Upper lobe of left lung (tissue), 6 donors: Measurements from ENCODE around the gene ACAN. TPM values are rescaled to one million over a fixed set of nuclear protein-coding genes. Genes with fewer than 3 reads are reported as not detected.

Experiments
- ATAC-seq, 2 donors: fragments of 200-7000 bp; cut with Tn5 transposase; one replicate each; pipeline ENCODE4 v1.9.1; 2022; ENCODE audit warnings: mild to moderate bottlenecking in 2 of 2, moderate library complexity in 2 of 2; ENCODE audit not compliant: low FRiP score in 2 of 2
- DNase-seq, 2 donors: peaks; one replicate each; pipeline ENCODE4 v3.0.0-alpha.2; 2019 to 2020
- H3K27ac ChIP-seq, 4 donors: fragments of 200-600 bp; sonication (generic); one replicate each; pipeline ENCODE4 v1.5.1; 2016 to 2019
- H3K27me3 ChIP-seq, 4 donors: fragments of 200-600 bp; sonication (generic); one replicate each; pipeline ENCODE4 v1.5.1; 2017 to 2019
- H3K36me3 ChIP-seq, 4 donors: fragments of 200-600 bp; sonication (generic); one replicate each; pipeline ENCODE4 v1.5.1; 2016 to 2019
- H3K4me1 ChIP-seq, 4 donors: fragments of 200-600 bp; sonication (generic); one replicate each; pipeline ENCODE4 v1.5.1; 2018 to 2019
- H3K4me3 ChIP-seq, 4 donors: fragments of 200-600 bp; sonication (generic); one replicate each; pipeline ENCODE4 v1.5.1; 2017 to 2019; ENCODE audit warnings: mild to moderate bottlenecking in 2 of 4, moderate library complexity in 1 of 4
- H3K9me3 ChIP-seq, 4 donors: fragments of 200-600 bp; sonication (generic); one replicate each; pipeline ENCODE4 v1.5.1; 2018 to 2019
- CTCF ChIP-seq, 6 experiments: fragments of 450-650 bp in 4 of 6; fragments of 200-600 bp in 2 of 6; sonication (generic) in 2 of 6; IDR thresholded peaks; one replicate each; pipeline ENCODE4 v1.5.1; 2016 to 2019; ENCODE audit warnings: antibody characterized with exemption in 6 of 6
- EP300 ChIP-seq, 4 donors: sonication (generic); formaldehyde crosslinking; IDR thresholded peaks; one replicate each; pipeline ENCODE4 v1.5.1; 2017; ENCODE audit warnings: antibody characterized with exemption in 4 of 4, control low read depth in 2 of 4
- POLR2A ChIP-seq, 4 donors: fragments of 450-650 bp; IDR thresholded peaks; one replicate each; pipeline ENCODE4 v1.5.1; 2016 to 2017; ENCODE audit warnings: antibody characterized with exemption in 4 of 4, mild to moderate bottlenecking in 2 of 4
- POLR2AphosphoS5 ChIP-seq, 2 donors: sonication (generic); formaldehyde crosslinking; IDR thresholded peaks; one replicate each; pipeline ENCODE4 v1.5.1; 2017; ENCODE audit warnings: antibody characterized with exemption in 2 of 2
- WGBS, 2 donors: methylation state at CpG; one replicate each; pipeline ENCODE4 v1.1.5; 2017 to 2018; 5-methylcytosine and 5-hydroxymethylcytosine counted together
- total RNA-seq, 6 donors: library from RNA; depleted of rRNA in 4 of 6; stranded (reverse); fragments of >200 nt in 4 of 6; gene quantifications; one replicate each; pipeline versions ENCODE4 v1.1.0 to v1.2.1, GENCODE V29; 2016 to 2021
- donor health status: DM: no; HTN: no; CAD: no; lungs with moderate emphysema.
- donor health status: DM: no; HTN: yes; CAD: no; lungs with severe emphysema.

ACAN gene
- total RNA-seq, 6 donors from 2014 or later: 0.24 to 1.6 (median 0.46) TPM; not detected in 3

- WGBS, 2 donors: 27 to 28% methylated on average over 6 of the region's 6 CpGs
These were observed 71.4 kb downstream of the ACAN start for GRCh38 chr15:88874684-88875083.

DNA sequence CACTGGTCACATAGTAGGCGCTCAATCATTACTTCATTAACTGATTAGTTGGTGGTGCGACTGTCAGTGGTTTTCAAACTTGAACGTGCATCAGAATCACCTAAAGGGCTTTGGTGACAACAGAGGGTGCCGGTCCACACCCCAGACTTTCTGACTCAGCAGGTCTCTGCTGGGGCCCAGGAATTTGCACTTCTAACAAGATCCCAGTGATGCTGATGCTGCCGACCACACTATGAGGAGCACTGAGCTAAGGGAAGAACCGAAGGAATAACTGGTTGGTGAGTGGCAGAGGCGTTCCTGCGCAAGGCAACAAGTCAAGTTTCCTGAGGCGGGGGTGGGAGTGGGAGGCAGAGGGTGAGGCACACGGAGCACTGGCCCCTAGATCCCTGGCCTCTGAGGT is 73.3 kb downstream of the ACAN start:
- ATAC-seq (no peak), DNase-seq (no peak)
- no peaks in the 10 kb centered on the region for H3K4me1 ChIP-seq
- no peak overlapping the region for H3K27ac ChIP-seq
- TF ChIP-seq EP300 (IDR thresholded peaks at IDR 0.05): no peak
- no peak for TF ChIP-seq CTCF (IDR thresholded peaks at IDR 0.05)
- no peak for TF ChIP-seq POLR2A (IDR thresholded peaks at IDR 0.05)
- TF ChIP-seq POLR2AphosphoS5 (IDR thresholded peaks at IDR 0.05): no peak
- no peak overlapping the region for H3K4me3 ChIP-seq
- WGBS, 2 donors: 84 to 86% methylated on average over 5 to 10 of the region's 10 CpGs
- H3K36me3 ChIP-seq: peaks cover 0 to 3% (median 0%) of the 10 kb centered on the region in 4 donors
- no peaks in the 10 kb centered on the region for H3K9me3 ChIP-seq
- H3K27me3 ChIP-seq: no peaks in the 10 kb centered on the region

More at GRCh38 chr15:88874684-88875083, 71.4 kb downstream of the ACAN start:
- Histone ChIP-seq H3K27me3 (no peaks in the 10 kb centered on the region), H3K36me3 (peaks cover 0 to 3% (median 0%) of the 10 kb centered on the region in 4 donors), H3K9me3 (no peaks in the 10 kb centered on the region), H3K27ac (no peak overlapping the region), H3K4me3 (no peak overlapping the region), H3K4me1 (no peaks in the 10 kb centered on the region)
- DNase-seq (no peak), ATAC-seq (no peak)
- TF ChIP-seq POLR2AphosphoS5 (IDR thresholded peaks at IDR 0.05) (no peak), CTCF (IDR thresholded peaks at IDR 0.05) (no peak), POLR2A (IDR thresholded peaks at IDR 0.05) (no peak), EP300 (IDR thresholded peaks at IDR 0.05) (no peak)

GRCh38 chr15:88877415-88877814 is 74.2 kb downstream of the ACAN start:
- Histone ChIP-seq H3K36me3 (peaks cover 0 to 3% (median 0%) of the 10 kb centered on the region in 4 donors), H3K27me3 (no peaks in the 10 kb centered on the region), H3K4me3 (no peak overlapping the region), H3K27ac (no peak overlapping the region), H3K4me1 (no peaks in the 10 kb centered on the region), H3K9me3 (no peaks in the 10 kb centered on the region)
- 60 to 88% methylated on average over 4 to 11 of the region's 11 CpGs for WGBS, 2 donors
- TF ChIP-seq EP300 (IDR thresholded peaks at IDR 0.05) (no peak), POLR2A (IDR thresholded peaks at IDR 0.05) (no peak), POLR2AphosphoS5 (IDR thresholded peaks at IDR 0.05) (no peak), CTCF (IDR thresholded peaks at IDR 0.05) (no peak)
- DNase-seq: peak in 1 of 2 donors; percentile 48
- no peak for ATAC-seq

DNA sequence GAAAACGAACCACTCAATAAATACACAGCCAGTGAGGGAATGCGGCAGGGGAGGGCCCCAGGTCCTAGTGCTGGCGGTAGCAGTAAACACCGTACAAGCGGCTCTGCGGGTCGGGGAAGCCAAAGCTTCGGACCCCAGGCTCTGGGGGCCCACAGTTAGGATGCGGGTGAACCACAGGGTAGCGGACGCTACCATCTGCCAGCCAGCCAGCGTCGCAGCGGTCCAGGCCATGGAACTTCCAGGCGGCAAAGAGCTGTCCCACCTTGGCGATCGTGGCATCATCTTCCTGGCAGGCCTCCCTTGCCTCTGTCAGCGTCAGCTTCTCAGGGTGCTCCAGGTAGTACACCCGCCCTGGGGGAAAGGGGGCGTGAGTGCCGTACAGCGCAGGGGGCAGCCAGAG is 74.7 kb downstream of the ACAN start:
- Histone ChIP-seq H3K9me3 (no peaks in the 10 kb centered on the region), H3K36me3 (peaks cover 0 to 3% (median 0%) of the 10 kb centered on the region in 4 donors), H3K4me3 (no peak overlapping the region), H3K4me1 (no peaks in the 10 kb centered on the region), H3K27me3 (no peaks in the 10 kb centered on the region), H3K27ac (no peak overlapping the region)
- 87 to 97% methylated on average over 11 to 22 of the region's 22 CpGs for WGBS, 2 donors
- TF ChIP-seq EP300 (IDR thresholded peaks at IDR 0.05) (no peak), POLR2AphosphoS5 (IDR thresholded peaks at IDR 0.05) (no peak), POLR2A (IDR thresholded peaks at IDR 0.05) (no peak), CTCF (IDR thresholded peaks at IDR 0.05) (no peak)
- DNase-seq (peak in 1 of 2 donors; percentile 64), ATAC-seq (no peak)

GRCh38 chr15:88878720-88879184 is 75.5 kb downstream of the ACAN start:
- Histone ChIP-seq H3K4me3 (no peak overlapping the region), H3K27me3 (no peaks in the 10 kb centered on the region), H3K4me1 (no peaks in the 10 kb centered on the region), H3K36me3 (peaks cover 0 to 3% (median 0%) of the 10 kb centered on the region in 4 donors), H3K27ac (no peak overlapping the region), H3K9me3 (no peaks in the 10 kb centered on the region)
- ATAC-seq (peak in 1 of 2 donors; percentile 16), DNase-seq (peak; percentile 43 to 80)
- 13 to 78% methylated on average over 1 to 15 of the region's 18 CpGs for WGBS, 2 donors
- TF ChIP-seq POLR2A (IDR thresholded peaks at IDR 0.05) (no peak), POLR2AphosphoS5 (IDR thresholded peaks at IDR 0.05) (no peak), EP300 (IDR thresholded peaks at IDR 0.05) (no peak), CTCF (IDR thresholded peaks at IDR 0.05) (peak in 5 of 6 experiments; percentile 15 to 50 (median 41))
